Right forelimb (tissue), 1 donor: ENCODE results near the gene DCLRE1B.

ENCODE experiments used
- DNase-seq: peaks from one replicate; pipeline ENCODE4 v3.0.0-alpha.2; 2018

DCLRE1B gene

GRCh38 chr1:113904674-113905434 lies at the start of gene DCLRE1B, which contains the start of gene AP4B1:
TSS of gene DCLRE1B (plus strand) at chr1:113905326. CDS start at chr1:113905587, 261 bp downstream.
TSS of gene AP4B1 (minus strand) at chr1:113904799. CDS start at chr1:113904717, 82 bp downstream.
- peak; percentile 98 for DNase-seq

DNA sequence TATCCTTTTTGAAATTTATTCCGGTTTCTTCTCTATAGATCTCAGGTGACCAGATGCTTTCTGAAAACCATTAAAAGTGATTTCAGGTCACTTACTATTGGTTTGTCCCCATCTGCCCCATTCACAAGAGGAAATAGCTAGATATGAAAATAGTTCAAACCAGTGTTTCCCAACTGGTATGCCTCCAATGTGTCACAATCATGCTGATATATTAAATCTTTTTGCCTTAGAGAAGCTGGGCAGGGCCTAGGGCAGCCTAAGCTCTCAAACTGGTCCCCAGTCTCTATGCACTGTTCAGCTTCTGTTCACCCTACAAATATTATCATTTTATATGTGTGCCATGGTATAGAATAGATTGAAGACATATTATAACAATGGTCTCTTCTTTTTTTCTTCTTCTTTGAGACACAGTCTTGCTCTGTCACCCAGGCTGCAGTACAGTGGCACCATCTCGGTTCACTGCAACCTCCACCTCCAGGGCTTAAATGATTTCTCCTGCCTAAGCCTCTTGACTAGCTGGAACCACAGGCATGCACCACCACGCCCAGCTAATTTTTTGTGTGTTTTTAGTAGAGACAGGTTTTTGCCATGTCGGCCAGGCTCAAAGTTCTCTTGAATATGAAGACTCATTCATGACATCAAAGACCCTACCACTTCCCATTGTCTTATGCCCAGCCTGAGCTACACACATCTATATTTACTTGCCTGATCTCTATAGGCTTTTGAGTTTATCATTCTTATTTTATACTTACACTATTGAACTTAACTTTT lies 49.3 kb upstream of the DCLRE1B start:
- DNase-seq, result no peak

GRCh38 chr1:113856401-113856790 lies 48.7 kb upstream of the DCLRE1B start:
- no peak for DNase-seq

DNA sequence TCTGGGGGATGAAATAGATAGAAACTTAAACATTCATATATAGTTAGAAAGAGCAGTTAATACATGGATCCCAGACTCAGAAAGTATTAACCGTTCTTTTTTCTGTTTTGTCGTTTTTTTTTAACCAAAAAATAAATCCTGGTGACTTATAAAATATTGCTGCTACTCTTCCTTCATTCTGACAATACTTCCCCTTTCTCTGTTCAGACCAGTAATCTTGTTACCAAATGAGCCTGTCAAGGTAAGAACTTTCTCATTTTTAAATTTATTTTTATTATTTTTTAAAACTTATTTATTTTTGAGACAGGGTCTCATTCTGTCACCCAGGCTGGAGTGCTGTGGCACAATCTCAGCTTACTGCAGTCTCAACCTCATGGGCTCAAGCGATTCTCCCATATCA lies 47.4 kb upstream of the DCLRE1B start:
- DNase-seq, result no peak

DNA sequence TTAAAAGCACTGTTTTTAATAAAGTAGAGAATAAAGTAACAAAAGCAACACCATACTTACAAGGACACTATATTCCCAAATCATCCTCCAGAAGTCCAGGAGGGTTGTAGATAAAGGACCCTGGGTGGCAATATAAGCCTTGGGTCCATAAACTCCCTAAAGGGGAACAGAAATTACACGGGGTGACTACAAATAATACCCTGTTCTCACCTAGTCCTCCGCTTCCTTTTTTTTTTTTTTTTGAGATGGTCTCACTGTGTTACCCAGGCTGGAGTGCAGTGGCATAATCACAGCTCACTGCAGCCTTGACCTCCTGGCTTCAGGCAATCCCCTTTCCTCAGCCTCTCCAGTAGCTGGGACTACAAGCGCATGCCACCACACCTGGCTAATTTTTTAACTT lies 46.7 kb upstream of the DCLRE1B start:
- DNase-seq, result no peak

DNA sequence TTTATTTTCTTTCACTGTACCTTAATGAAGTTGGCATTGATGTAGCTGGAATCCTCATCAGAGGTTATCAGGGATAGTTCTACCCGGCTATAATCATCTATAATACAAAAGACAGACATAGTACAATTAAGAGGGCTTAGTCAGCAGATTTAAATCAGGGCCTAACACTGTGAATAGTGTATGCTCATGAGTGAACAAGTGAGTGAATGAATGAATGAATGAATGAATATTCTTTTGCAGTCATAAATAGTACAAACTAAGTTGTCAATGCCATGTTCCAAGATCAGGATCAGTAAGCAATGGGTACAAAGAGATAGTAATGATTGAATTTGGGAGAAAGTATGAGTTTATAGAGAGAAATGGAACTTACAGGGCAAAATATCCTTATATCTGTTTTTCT lies 46.1 kb upstream of the DCLRE1B start:
- no peak for DNase-seq

DNA sequence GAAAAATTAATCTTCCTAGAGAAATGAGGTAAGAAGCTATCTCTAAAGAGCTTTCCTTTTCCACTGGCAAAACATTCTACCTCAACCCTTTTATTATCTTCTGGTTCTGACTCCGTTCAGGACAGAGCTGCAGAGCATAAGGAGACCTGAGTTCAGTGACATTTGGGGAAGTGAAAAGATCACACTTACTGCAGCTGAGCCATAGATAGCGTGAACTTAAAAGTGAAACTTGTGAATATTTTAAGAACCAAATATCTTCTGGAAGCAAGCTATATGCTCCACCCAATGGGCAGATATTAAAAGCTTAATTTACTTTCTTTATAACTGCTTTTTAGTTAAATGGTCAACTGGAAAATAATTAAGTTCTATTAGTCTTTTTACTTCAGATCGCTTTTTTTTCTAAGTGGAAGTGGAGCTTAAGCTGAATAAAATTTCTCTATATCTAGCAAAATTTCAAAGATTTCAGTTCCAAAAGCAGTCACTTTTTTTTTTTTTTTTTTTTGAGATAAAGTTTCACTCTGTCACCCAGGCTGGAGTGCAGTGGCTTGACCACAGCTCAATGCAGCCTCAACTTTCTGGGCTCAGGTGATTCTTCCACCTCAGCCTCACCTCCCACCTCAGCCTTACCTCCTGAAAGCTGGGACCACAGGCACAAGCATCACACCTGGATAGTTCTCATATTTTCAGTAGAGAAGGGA lies 45.5 kb upstream of the DCLRE1B start:
- DNase-seq, result no peak

- DNase-seq, result no peak
Measured at GRCh38 chr1:113860891-113861290, 44.2 kb upstream of the DCLRE1B start.

GRCh38 chr1:113861641-113862040 lies 43.5 kb upstream of the DCLRE1B start:
- DNase-seq, result no peak

- no peak for DNase-seq
Measured at GRCh38 chr1:113868387-113869083, 36.6 kb upstream of the DCLRE1B start.

- DNase-seq, result no peak
Measured at GRCh38 chr1:113870778-113871177, 34.3 kb upstream of the DCLRE1B start.

DNA sequence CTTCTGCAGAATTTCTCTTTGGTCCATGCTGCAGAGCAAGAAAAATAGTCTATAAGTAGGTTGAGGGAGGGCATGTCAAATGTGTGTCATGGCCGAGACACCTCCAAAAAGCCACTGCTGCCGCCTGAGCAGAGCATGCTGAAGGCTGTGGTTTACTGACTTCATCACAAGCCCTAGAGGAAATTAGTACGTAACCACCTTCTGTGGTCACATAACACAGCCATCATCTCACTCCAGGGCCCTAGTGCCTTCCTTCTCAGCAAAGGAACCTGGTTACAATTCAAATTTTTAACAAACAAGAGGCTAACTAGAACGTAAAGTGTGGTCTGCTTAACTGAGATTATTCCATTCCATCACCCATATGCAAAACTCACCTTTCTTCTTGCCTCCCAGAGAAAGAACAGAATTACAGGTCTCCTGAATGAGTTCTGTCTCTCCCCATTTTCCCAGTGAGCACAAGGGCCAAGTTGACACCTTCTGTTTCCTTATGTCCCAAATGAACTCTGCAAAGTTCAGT lies 33.5 kb upstream of the DCLRE1B start, which contains the start of gene PTPN22:
PTPN22 (minus strand) TSS at position 116 of the 517 bp plus-strand sequence.
- no peak for DNase-seq

DNA sequence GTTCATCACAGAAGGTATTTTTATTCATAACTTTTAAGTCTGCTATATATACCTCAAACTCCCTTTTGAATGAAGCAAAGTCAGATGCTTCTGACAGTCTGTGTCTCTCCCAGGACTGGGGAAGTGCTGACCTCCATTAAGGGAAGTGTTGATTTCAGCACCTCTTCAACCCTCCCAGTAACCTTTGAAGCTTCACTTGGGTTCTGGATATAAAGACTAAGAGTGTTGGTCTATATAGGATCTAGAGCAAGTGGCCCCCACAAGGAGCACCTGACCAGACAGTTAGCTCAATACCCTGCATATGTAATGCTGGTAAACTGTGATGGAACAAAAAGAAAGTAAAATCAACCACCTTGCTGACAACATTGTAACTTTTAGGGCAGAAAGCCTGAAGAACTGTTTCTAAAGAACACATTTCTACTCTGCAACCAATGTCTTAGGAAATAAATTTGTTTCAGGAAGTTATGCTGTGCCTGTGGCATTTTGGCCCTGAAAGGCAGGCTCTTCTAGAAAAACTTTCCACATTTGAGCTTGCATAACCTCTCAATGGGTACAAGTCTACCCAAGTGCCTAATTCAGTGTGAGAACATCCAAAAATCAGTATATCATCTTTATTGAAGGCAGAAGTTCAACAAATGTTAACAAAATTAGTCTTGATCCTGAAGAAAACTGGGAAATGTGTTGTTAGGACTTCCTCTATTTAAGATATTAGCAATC lies 32.7 kb upstream of the DCLRE1B start:
- no peak for DNase-seq

DNA sequence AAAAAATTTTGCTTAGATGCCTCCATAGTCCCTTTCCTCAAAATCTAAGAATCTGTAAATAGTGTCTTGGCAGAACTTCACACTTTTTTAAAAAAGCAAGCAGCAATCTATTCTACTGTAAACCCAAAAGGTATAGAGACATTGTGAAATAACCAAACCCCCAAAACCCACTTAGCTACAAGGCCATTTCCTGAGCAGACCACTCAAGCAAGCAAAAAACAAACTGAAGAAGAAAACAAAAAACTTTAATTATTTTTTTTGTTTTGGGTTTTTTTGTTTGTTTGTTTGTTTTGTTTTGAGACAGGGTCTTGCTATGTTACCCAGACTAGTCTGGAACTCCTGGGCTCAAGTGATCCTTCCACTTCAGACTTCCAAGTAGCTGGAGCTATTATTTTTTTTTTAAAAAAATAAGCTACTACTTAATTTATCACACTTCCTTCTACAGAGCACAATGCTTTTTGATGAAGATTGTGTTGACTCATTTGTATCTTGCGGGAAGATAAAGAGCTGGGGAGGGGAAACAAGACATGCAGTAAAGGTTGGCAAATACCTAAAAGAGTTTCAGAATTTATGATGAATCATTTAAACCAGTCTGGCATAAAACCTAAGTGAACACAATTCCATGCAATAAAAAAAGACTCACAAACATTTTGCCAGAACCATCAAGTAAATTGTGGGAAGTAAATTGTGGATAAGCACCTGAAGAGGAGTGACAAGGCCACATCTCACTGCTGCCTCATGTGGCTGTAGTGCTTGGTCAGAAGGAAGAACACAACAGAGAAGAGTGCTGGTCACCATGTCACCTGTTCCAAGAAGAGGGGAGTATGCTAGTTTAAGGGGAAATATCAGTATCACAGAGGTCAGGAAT lies 30.9 kb upstream of the DCLRE1B start:
- DNase-seq, result no peak

- DNase-seq, result no peak
Measured at GRCh38 chr1:113875714-113876113, 29.4 kb upstream of the DCLRE1B start.

DNA sequence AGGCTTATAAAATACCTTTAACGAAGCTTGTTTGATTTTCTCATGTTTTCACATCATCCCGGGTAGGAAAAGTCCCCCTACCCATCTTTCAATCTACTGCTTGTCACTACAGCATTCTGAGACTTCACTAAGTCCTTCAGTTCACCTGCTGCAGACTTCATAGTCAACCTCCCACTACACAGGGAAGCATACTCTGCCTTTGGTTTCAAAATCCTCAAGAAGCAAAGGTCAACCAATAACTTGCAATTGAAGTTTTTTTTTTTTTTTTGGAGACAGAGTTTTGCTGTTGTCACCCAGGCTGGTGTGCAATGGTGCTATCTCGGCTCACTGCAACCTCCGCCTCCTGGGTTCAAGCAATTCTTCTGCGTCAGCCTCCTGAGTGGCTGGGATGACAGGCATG lies 28.9 kb upstream of the DCLRE1B start:
- no peak for DNase-seq

- DNase-seq, result no peak
Measured at GRCh38 chr1:113879739-113880038, 25.4 kb upstream of the DCLRE1B start.

- no peak for DNase-seq
Measured at GRCh38 chr1:113881661-113882060, 23.5 kb upstream of the DCLRE1B start.

DNA sequence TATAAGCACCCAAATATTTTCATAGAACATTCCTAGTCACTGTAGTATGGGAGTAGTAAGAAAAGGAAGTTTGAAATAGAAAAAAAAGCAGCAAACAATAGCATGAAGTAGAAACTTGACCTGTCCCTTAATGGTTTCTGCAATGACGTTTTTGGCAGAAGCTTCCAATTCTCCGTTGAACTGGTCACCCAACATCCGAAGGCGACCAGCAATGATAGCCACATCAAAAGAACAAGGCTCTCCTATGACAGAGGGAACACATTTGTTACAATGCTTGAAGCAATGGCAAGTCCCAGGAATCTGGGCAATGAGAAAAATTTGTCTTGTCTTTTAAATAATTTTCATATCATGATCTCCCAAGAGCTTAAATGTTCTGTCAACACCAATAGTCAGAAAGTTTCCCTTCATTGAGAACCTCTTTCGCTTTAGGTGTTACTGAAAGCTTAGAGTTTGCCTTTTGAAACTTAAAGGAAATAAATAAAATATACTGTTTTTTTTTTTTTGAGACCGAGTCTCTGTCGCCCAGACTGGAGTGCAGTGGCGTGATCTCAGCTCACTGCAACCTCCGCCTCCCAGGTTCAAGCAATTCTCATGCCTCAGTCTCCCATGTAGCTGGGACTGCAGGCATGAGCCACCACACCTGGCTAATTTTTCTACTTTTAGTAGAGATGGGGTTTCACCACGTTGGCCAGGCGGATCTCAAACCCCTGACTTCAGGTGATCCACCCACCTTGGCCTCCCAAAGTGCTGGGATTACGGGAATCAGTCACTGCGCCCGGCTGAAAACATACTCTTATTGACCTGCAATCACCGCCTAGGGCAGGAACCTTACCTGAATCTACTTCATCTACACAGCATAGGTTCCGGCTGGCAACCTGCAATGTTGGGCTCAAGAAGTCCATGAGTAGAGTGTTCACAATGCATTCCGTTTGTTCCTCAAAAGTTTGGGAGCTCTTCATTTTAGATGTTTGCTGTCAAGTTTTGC lies 18.4 kb upstream of the DCLRE1B start:
- no peak for DNase-seq
